CD4-positive, alpha-beta T cell treated with Interleukin-2 at 100 ng/mL for 4 hours (primary cell): ENCODE data around the gene ZNF446.
"Not testable (repeated sequence)": the region's sequence is repeated elsewhere in the genome, so short reads cannot be mapped to it uniquely, and the experiment has no call there.

ENCODE experiments used
- DNase-seq: peaks from one replicate; pipeline ENCODE4 v3.0.0-alpha.2; 2020; ENCODE audit warnings: low spot score

Gene ZNF446

DNA sequence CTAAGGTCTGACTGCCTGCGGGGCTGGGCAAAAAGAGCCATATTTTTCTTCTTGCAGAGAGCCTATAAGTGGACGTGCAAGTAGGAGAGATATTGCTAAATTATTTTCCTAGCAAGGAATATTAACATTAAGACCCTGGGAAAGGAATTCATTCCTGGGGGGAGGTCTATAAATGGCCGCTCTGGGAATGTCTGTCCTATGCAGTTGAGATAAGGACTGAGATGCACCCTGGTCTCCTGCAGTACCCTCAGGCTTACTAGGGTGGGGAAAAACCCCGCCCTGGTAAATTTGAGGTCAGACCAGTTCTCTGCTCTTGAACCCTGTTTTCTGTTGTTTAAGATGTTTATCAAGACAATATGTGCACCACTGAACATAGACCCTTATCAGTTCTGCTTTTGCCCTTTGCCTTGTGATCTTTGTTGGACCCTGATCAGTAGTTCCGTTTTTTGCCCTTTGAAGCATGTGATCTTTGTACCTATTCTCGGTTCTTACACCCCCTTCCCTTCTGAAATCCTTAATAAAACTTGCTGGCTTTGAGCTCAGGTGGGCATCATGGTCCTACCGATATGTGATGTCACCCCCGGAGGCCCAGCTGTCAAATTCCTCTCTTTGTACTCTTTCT lies 31.6 kb downstream of the ZNF446 start:
- not testable (repeated sequence) for DNase-seq

DNA sequence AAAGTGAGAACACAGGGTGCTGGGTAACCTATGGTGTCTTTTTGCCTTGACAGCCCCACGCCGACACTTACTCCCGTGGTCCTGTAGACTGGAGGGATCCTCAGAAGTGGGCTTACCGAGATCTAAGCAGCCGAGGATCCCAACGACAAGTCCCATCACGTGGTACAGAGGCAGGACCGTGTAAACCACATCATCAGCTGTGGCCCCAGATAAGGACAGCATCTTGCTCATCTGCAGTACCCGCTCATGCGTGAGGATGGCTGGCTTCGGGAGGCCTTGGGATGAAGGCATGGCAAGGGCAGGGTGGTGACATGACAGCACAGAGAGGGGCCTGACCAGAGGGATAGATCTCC lies 33.6 kb downstream of the ZNF446 start:
- no peak for DNase-seq

DNA sequence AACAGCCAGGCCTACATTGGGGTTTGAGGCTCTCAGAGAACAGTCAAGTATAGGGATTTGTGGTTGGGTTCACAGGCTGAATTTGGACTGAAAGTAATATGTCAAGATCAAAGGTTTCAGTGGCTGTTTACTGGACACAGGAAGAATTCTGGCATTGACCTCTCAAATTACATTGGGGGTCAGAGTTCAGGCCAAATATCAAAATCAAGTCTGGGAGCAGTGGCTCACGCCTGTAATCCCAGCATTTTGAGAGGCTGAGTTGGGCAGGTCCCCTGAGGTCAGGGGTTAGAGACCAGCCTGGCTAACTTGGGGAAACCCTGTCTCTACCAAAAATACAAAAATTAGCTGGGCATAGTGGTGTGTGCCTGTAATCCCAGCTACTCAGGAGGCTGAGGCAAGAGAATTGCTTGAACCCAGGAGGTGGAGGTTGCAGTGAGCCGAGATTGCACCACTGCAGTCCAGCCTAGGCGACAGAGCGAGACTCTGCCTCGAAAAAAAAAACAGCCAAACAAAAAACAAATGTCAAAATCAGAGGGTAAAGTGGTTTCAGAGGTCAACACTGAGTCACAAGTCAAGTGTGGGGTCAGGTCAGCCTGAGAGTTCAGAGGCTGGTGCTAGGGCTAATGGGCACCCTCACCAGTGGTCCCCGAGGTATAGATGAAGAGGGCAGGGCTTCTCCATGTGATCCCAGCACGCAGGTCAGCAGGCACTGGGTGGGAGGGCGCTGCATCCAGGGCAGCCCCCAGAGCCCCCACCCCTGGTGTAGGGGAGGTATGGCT lies 34.1 kb downstream of the ZNF446 start:
- DNase-seq: no peak

DNA sequence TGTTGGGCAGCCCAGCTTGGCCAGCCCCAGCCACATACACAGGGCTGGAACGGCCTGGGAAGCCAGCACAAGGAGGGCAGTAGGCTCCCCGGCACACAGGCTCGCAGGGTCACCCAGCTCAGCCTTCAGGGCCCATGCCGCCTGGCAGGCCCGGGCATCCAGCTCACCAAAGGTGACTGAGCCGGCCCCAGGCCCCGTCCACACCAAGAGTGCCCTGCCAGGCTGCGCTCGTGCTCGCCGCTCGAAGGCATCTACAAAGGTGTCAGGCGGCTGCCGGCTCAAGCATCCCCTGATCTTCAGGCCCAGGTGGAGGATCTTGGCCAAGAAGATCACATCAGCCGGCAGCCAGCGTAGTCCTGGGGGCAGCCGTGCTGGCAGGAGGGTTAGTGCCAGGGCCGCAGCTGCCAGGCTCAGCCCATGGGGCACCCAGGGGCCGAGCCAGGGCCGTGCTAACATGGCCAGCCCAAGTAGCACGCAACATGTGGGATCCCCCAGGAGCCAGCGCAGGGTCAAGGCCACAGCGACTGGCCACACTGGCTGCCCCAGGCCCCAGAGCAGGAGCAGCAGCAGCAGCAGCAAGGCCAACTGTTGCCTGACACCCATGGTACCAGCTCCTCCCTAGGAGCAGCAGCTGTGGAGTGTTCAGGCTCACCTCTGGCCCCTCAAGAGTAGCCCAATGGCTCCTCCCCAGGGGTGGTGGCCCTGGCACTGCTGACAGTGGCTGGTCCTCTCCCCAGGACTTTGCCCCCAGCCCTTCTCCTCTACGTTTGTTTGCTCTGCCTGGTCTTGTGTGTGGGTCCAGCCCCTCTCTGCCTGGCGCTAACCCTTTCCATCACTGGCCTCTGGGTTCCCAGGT lies 35.4 kb downstream of the ZNF446 start, which contains the start of gene SLC27A5:
SLC27A5 (minus strand) TSS at position 640 of the 856 bp plus-strand sequence; CDS start at position 603, 37 bp downstream.
- DNase-seq: no peak

DNA sequence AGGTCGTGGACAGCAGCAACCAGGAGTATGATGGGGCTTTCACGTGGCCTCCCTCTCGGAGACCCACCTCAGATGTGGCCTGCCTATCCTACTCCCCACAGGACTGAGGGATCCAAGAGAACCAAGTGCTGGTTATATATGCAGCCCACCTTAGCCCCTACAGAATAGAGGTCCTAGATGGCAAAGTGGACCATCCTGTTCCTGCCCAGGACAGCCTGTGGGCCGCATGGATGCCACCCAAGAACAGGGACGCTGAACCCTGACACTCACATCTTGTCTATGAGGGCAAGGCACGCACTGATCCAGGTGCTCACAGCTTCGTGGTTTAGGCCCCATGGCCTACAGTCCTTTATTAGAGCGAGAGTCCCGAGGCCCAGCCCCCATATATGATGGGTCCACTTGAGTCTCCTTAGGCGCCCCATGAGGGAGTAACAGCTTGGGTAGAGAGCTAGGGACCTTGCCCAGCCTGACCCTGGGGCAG lies 37.1 kb downstream of the ZNF446 start:
- DNase-seq: no peak

DNA sequence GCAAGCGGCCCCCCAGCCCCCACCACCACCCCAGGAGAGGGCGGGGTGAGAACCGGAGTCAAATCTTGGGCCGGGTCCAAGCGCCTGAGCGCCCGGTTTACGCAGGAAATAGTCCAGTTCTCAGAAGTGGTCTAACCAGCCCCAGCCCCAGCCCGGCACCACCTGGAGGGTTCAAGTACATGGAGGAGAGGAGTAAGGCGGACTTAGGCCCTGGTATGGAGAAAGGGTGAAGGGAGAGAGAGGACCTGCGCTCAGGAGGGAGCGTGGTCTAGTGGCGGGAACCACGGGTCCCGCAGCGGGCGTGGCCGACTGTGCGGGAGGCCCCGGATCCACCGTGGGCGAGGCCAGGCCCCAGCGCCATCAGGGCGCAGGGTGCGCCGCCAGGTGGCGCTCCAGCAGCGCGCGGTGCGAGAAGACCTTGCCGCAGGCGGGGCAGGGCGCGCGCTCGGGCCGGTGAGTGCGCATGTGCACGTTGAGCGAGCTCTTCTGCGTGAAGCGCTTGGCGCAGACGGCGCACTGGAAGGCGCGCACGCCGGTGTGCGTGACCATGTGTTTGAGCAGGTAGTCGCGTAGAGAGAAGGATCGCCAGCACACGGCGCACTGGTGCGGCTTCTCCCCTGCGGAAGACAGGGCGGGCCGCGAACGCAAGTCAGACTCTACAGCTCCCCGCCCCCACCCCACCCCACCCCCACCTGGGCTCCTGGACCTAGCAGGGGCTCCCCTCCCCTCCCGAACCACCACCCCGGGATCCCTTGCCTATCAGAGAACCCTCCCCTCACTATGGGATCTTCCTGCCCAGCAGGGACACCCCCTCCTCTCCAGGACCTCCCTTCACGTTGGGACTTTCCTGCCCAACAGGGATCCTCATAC lies 37.8 kb downstream of the ZNF446 start:
- peak; percentile 95 for DNase-seq

DNA sequence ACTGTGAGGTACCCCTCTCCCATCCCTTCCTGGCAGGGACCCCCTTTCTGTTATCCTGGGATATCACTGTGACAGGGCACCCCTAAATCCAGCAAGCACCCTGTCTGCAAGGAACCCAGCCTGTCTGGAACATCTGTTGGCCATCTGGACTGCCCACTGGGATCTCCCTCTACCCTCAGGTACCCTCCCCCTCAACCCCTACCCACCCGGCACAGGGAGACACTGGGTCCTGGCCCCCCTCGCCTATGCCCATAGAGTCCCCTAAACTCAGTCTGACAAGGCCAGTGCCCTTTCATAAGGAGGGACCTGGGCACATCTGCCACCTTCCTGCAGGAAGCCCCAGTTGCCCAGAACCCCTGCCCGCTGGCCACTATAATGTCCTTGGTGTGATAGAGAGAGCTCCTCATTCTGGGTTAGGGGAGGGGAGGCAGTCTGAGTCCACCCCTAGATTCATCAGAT lies 38.4 kb downstream of the ZNF446 start:
- DNase-seq: no peak

DNA sequence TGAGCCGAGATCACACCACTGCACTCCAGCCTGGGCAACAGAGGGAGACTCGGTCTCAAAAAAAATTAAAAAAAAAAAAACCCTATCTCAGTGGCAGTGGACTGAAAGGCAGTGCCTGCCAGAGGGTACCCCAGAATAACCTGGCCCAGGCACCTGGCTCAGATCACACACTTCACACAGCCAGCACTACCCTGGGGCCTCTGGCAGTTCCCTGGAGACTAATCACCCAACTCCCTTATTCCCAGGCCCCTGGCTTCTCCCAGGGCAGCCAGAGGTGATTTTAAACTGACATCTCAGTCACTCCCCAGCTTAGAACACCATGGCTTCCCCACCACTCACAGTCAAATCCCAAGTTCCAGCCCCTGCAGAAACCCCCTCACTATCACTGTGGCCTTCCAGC lies 39.1 kb downstream of the ZNF446 start:
- no peak for DNase-seq

DNA sequence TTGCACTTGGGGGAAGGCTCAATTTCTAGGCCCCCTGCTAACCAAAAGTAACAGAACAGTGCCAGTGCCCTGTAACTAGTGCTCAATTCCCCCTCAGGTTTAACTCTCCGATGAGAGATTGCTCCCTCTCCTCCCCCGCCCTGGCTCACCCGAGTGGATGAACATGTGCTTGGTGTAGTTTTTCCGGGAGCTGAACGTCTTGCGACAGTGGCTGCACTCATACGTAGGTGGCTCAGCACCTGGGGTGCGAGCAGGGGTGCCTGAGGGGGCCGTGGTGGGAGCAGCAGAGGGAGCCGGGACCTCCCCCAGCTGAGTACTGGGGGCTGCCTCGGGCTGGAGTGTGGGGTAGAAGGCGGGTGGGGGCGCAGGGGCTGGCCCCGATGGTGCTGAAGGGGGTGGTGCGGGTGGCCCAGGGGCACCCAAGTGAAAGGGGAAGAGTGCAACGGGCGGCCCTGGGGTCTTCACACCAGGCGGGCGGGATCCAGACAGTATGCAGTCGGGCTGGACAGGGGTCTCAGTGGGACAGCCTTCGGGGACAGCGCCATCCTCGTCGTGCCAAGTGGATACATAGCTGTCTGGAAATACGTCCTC lies 40.2 kb downstream of the ZNF446 start:
- no peak for DNase-seq

DNA sequence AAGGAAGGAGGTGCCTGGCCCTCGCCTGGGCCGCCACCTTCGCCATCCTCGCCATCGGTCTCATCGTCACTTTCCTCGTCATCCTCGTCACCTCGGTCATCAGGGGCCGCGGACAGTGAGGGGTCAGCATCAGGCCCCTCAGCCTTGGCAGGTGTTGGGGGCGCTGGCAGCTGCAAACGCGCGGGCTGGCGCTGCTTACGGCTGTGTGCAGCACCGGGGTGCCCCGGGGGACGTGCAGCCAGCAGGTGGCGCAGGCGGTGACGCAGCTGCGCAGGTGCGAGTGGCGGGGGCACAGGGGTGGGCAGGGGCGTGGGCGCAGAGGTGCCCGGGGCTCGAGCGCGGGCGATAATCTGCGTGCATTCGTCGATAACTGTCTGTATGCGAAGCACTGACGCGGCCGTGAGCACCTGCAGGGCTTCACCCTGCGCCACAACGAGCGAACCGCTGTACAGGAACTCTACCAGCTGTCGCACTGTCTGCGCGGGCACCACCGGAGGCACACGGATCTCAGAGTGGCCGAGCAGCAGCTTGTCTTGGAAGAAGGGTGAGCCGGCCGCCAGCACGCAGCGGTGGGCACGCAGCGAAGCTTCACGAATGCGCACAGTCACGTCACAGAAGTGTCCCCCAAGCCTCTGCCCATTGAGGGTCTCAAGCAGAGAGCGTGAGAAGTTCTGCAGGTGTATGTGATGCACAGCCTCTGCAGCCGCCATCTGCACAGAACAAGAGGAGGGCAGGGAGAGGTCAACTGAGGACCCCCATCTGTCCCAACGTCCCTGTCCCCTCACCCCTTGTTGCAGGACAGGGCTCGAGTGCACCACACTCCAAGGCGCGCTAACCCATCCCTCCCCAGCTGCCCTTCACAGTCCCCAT lies 41.0 kb downstream of the ZNF446 start:
- no peak for DNase-seq

DNA sequence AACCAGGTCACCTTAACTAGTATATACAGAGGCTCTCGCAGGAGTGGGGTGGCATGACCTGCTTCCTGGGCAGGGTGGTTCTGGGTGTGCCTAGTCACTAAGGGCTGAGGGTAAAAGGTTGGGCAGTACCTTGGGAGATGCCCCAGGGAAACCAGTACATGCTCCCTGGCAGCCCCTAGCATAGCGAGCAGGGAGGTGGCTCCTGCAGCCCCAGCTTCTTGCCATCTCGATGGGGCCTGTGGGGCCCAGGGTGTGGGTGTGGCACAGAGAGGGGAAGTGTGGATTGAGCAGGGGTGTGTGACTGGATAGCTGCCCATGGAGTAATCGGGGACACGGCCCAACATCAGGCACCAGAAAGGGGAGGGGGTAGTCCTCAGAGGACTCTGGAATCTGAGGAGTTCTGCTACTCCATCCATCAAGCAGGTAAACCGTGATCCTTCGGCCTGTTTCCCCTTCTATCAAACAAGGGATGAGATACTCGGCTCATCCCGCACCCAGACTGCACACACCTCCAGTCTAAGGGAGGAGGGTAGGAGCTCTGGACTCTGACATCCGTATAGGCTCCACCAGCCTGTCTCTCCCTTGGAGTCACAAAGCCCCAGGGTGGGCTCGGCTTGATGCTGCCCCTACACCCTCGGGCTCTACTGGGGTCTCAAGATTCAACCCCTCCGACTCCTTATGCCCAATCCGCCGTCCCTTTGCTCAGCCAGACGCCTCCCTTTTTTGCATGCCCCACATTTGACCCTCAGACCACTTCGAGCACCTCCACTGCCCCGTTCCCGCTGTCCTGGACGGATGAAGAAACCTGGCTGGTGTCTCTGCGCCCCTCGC lies 42.3 kb downstream of the ZNF446 start:
- no peak for DNase-seq

DNA sequence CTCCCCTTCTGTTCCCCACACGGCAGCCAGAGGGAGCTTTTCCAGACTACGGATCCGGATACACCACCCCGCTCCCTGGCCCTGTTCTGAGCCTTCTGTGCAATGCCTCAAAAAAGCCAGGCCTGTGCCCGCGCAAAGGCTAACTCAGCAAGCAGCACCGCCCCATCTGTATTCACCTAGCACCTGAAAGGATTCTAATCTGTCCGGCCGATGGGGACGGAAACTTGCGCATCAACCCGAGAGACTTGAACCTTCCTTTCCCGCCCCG lies 42.9 kb downstream of the ZNF446 start:
- DNase-seq: peak; percentile 53

DNA sequence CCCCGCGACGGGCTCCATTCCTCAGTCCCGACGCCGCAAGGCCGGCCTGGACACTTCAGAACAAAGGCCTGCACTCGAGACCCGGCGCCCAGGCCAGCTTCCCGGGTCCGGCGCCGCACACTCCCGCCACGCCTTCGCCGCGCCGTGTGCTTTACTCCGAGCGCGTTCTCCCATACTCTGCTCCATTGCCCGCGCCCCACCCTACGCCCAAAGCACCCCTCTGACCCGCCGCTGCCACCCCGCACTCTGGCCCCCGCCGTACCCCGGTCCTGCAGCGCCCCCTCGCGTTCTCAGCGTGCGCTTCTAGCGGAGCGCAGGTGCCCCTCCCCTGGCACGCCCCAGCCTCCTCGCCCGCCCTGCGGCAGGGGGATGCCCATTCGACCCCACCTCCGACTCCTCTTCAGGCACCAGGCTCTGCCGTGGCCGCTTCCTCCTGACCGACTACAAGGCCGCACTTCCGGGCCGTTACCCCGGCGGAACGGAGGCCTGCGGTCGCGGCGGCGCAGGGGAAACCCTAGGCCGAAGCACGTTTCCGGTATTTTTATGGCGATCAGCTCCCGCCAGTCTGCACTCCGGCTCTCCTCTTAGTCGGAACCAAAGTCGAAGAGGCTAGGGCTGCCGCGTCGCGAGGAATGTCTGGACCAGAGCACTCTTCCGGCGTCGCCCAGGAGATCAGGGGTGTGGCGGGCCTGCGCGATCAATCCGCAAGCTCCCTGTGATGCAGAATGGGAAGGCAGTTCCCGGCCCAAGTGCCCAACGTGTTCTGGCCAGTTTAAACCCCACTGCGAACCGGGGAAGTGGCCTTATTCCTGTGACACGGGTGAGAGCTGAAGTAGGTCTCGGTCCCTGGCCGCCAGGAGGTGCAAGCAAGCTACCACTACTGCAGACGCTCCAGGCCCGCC lies 43.5 kb downstream of the ZNF446 start, which contains the start of gene ZBTB45:
ZBTB45 (minus strand) TSS at position 456 of the 902 bp plus-strand sequence. CDS start 2,137 bp downstream, outside the sequence.
- peak; percentile 94 for DNase-seq

DNA sequence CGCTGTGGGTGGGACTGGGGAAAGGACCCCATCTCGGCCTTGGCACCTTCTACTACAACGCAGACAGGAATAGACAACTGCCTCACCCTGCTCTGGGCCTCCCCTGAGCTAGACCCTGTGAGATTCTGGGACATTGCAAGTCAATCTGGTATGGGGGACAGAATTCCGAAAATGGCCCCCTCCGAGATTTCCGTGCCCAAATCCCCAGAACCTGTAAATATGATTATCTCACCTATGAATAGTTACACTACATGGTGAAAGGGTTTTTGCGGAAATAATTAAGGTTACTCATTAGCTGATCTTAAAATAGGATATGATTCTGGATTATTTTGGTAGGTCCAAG lies 44.1 kb downstream of the ZNF446 start:
- DNase-seq: no peak

DNA sequence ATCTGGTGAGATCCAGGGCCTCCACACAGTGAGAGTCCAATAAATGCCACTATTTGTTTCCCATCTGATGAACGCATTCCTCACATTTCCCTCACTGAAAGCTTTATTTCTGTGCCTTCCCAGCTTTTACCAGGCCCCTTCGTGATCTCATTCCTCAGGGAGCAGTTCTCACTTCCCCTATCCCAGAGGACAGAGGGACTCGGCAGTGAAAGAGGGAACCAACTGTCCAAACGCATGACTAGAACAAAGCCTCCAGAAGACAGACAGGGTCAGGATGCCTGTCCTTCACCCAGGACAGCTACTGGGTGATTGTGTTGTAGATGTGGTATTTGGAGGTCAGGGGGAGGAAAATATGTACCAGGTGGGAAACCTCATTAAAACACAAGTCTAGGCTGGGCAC lies 45.5 kb downstream of the ZNF446 start:
- DNase-seq: no peak

DNA sequence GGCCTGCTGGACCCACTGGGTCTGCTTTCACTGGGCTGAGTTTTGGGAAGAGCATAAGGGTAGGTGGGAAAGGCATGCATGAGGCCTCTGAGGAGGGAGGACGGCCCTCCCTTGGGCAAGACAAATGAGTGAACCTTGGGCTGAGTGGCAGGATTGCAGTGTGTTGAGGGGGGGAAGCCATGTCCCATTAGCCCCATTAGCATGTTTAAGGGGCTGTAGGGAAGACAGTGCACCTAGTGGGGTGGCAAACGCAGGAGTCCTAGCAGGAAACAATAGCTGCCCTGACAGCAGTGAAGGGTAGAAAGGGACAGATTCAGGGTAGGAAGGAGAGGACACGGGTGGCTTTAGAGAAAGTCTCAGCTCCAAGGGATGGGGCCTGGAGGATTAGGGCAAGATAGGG lies 46.6 kb downstream of the ZNF446 start:
- DNase-seq: no peak

DNA sequence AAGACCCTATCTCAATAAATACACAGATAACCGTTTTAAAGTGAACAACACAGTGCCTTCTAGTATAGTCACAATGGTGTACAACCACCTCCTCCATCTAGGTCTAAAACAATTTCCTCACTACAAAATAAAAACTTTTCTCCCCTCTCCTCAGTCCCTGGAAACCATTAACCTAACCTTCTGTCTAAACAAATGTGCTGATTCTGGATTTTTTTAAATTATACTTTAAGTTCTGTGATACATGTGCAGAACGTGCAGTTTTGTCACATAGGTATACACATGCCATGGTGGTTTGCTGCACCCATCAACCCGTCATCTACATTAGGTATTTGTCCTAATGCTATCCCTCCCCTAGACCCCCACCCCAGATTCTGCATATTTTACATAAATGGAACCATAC lies 53.3 kb downstream of the ZNF446 start:
- DNase-seq: no peak
